ENCODE results near the gene ALDH3B1.

DNA sequence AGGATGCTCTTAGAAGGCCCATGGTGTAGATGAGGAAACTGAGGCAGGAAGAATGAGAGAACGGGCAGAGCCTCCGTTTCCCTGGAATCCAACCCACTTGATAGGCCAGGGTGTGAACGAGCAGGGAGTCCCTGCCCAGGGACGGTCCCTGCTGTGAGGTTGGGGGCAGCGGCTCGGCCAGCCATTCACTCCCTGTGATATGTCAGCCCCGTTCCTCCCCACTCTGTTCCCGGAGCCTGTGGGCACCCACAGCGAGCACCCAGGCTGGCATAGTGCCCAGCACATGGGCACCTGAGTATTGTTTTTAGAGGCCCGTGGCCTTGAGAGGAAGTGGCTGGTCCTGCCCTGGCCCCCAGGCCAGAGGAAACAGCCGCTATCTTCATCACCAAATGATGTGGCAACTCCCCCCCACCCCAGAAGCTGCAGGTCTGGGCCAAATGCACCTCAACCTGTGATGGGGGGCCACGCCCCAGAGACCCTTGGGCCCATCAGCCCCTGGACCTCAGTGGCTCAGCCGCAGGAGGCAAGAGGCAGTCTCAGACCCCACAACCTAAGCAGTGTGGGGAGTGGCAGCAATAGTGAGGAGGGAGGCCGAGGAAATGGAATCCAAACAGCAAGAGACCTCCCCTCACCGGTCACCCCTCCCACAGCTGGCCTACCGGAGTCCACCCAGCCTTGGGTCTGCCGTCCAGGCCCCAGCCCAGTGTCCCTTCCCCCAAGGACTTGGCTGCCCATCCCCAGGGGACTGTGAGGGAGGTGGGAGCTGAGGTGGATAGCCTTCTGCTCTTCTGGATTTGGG is 2.1 kb downstream of the ALDH3B1 start:
- TF ChIP-seq, protein P1, sequence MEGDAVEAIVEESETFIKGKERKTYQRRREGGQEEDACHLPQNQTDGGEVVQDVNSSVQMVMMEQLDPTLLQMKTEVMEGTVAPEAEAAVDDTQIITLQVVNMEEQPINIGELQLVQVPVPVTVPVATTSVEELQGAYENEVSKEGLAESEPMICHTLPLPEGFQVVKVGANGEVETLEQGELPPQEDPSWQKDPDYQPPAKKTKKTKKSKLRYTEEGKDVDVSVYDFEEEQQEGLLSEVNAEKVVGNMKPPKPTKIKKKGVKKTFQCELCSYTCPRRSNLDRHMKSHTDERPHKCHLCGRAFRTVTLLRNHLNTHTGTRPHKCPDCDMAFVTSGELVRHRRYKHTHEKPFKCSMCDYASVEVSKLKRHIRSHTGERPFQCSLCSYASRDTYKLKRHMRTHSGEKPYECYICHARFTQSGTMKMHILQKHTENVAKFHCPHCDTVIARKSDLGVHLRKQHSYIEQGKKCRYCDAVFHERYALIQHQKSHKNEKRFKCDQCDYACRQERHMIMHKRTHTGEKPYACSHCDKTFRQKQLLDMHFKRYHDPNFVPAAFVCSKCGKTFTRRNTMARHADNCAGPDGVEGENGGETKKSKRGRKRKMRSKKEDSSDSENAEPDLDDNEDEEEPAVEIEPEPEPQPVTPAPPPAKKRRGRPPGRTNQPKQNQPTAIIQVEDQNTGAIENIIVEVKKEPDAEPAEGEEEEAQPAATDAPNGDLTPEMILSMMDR (IDR thresholded peaks at IDR 0.05; ENCODE audit: poor library complexity, severe bottlenecking), result no peak
- no peak for TF ChIP-seq TAF1 (IDR thresholded peaks at IDR 0.05; ENCODE audit: low read depth)
- TF ChIP-seq EZH2 (IDR thresholded peaks at IDR 0.05; ENCODE audit: borderline replicate concordance, insufficient read depth, low read length, poor library complexity, severe bottlenecking), result no peak
- no peak for TF ChIP-seq MXI1 (conservative IDR thresholded peaks at IDR 0.05; ENCODE audit: poor library complexity, severe bottlenecking)
- TF ChIP-seq POLR2AphosphoS5 (IDR thresholded peaks at IDR 0.05), result no peak
- TF ChIP-seq, protein P2, sequence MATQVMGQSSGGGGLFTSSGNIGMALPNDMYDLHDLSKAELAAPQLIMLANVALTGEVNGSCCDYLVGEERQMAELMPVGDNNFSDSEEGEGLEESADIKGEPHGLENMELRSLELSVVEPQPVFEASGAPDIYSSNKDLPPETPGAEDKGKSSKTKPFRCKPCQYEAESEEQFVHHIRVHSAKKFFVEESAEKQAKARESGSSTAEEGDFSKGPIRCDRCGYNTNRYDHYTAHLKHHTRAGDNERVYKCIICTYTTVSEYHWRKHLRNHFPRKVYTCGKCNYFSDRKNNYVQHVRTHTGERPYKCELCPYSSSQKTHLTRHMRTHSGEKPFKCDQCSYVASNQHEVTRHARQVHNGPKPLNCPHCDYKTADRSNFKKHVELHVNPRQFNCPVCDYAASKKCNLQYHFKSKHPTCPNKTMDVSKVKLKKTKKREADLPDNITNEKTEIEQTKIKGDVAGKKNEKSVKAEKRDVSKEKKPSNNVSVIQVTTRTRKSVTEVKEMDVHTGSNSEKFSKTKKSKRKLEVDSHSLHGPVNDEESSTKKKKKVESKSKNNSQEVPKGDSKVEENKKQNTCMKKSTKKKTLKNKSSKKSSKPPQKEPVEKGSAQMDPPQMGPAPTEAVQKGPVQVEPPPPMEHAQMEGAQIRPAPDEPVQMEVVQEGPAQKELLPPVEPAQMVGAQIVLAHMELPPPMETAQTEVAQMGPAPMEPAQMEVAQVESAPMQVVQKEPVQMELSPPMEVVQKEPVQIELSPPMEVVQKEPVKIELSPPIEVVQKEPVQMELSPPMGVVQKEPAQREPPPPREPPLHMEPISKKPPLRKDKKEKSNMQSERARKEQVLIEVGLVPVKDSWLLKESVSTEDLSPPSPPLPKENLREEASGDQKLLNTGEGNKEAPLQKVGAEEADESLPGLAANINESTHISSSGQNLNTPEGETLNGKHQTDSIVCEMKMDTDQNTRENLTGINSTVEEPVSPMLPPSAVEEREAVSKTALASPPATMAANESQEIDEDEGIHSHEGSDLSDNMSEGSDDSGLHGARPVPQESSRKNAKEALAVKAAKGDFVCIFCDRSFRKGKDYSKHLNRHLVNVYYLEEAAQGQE (IDR thresholded peaks at IDR 0.05; ENCODE audit: borderline replicate concordance), result no peak
- TF ChIP-seq SMC3 (conservative IDR thresholded peaks at IDR 0.05; ENCODE audit: poor library complexity), result no peak
- TF ChIP-seq EP300 (conservative IDR thresholded peaks at IDR 0.05; ENCODE audit: poor library complexity, severe bottlenecking), result no peak
- no peak for TF ChIP-seq RAD21 (conservative IDR thresholded peaks at IDR 0.05)
